Lower leg skin (tissue), 4 donors: Measurements from ENCODE around the gene NAT8L. TPM values are rescaled to one million over a fixed set of nuclear protein-coding genes. Genes with fewer than 3 reads are reported as not detected.

Source experiments
- total RNA-seq, 4 donors: library from RNA; depleted of rRNA; stranded (reverse); fragments of >200 nt; gene quantifications; one replicate each; pipeline ENCODE4 v1.1.0, GENCODE V29; 2016

NAT8L gene
- total RNA-seq, 4 donors from 2014 or later: 0.39 to 1.4 (median 0.97) TPM

Other genes starting within 250 kb of the NAT8L start
- gene LETM1, start 203.2 kb upstream of the NAT8L start, total RNA-seq: 10 to 100 TPM; 27.2 to 49.9 (median 39.0) TPM
- gene NSD2, start 187.9 kb upstream of the NAT8L start, total RNA-seq: 10 to 100 TPM; 17.3 to 23.6 (median 19.4) TPM
- gene NELFA, start 50.4 kb upstream of the NAT8L start, total RNA-seq: 10 to 100 TPM; 29.3 to 45.3 (median 35.7) TPM
- 10 to 100 TPM in 3 of 4 donors, 1 to 10 TPM in 1; 6.8 to 15.3 (median 12.4) TPM for gene HAUS3, start 182.8 kb downstream of the NAT8L start, total RNA-seq
- 1 to 10 TPM in 2 of 4 donors, under 1 TPM in 2; 0.30 to 3.3 (median 0.89) TPM for gene POLN, start 182.8 kb downstream of the NAT8L start, total RNA-seq
- 10 to 100 TPM; 33.3 to 62.6 (median 47.6) TPM for gene MXD4, start 202.8 kb downstream of the NAT8L start, total RNA-seq